ENCODE results near the gene TBC1D26. TPM values are rescaled to one million over a fixed set of nuclear protein-coding genes. Genes with fewer than 3 reads are reported as not detected.

Gene TBC1D26
- total RNA-seq, 2 donors from 2014 or later: 3.4 to 5.3 TPM

- Mint-ChIP-seq H3K27ac (no peak overlapping the region), H3K4me3 (no peak overlapping the region), H3K36me3 (ENCODE audit: low read depth) (no peaks in the 10 kb centered on the region), H3K9me3 (no peaks in the 10 kb centered on the region), H3K27me3 (ENCODE audit: insufficient read depth) (peaks cover 3% of the 10 kb centered on the region), H3K4me1 (no peaks in the 10 kb centered on the region)
- no peaks in the 10 kb centered on the region for H3K36me3 ChIP-seq (ENCODE audit: control insufficient read depth, insufficient read depth, low read length)
- H3K9ac ChIP-seq (ENCODE audit: extremely low read depth, low read length, poor library complexity, severe bottlenecking): no peak overlapping the region
- no peak overlapping the region for H3K27ac ChIP-seq (ENCODE audit: low read depth, low read length)
- DNase-seq: peak; percentile 36
- H3K4me1 ChIP-seq (ENCODE audit: control insufficient read depth, insufficient read depth, low read length): no peaks in the 10 kb centered on the region
- H3K4me3 ChIP-seq (ENCODE audit: low read length): no peak overlapping the region
- no peaks in the 10 kb centered on the region for H3K27me3 ChIP-seq (ENCODE audit: control insufficient read depth, insufficient read depth, low read length, poor library complexity, severe bottlenecking)
- WGBS, 2 experiments (ENCODE audit: insufficient coverage in 1 of 2, insufficient read length in 1 of 2): 91 to 100% methylated on average over 1 to 15 of the region's 15 CpGs
- H3K9me3 ChIP-seq (ENCODE audit: control insufficient read depth, low read length): no peaks in the 10 kb centered on the region
- no peak for TF ChIP-seq CTCF (conservative IDR thresholded peaks at IDR 0.05)
Measured at GRCh38 chr17:15742051-15742795, 10.1 kb downstream of the TBC1D26 start.

GRCh38 chr17:15742921-15743320 lies 10.8 kb downstream of the TBC1D26 start:
- Mint-ChIP-seq H3K4me3 (no peak overlapping the region), H3K36me3 (ENCODE audit: low read depth) (no peaks in the 10 kb centered on the region), H3K27ac (no peak overlapping the region), H3K9me3 (no peaks in the 10 kb centered on the region), H3K27me3 (ENCODE audit: insufficient read depth) (peaks cover 3% of the 10 kb centered on the region), H3K4me1 (no peaks in the 10 kb centered on the region)
- Histone ChIP-seq H3K9me3 (ENCODE audit: control insufficient read depth, low read length) (no peaks in the 10 kb centered on the region), H3K27me3 (ENCODE audit: control insufficient read depth, insufficient read depth, low read length, poor library complexity, severe bottlenecking) (no peaks in the 10 kb centered on the region), H3K9ac (ENCODE audit: extremely low read depth, low read length, poor library complexity, severe bottlenecking) (no peak overlapping the region), H3K36me3 (ENCODE audit: control insufficient read depth, insufficient read depth, low read length) (no peaks in the 10 kb centered on the region), H3K4me1 (ENCODE audit: control insufficient read depth, insufficient read depth, low read length) (no peaks in the 10 kb centered on the region), H3K4me3 (ENCODE audit: low read length) (no peak overlapping the region), H3K27ac (ENCODE audit: low read depth, low read length) (no peak overlapping the region)
- no peak for TF ChIP-seq CTCF (conservative IDR thresholded peaks at IDR 0.05)
- 91 to 98% methylated on average over 7 of the region's 7 CpGs for WGBS, 2 experiments (ENCODE audit: insufficient coverage in 1 of 2, insufficient read length in 1 of 2)
- DNase-seq: no peak

DNA sequence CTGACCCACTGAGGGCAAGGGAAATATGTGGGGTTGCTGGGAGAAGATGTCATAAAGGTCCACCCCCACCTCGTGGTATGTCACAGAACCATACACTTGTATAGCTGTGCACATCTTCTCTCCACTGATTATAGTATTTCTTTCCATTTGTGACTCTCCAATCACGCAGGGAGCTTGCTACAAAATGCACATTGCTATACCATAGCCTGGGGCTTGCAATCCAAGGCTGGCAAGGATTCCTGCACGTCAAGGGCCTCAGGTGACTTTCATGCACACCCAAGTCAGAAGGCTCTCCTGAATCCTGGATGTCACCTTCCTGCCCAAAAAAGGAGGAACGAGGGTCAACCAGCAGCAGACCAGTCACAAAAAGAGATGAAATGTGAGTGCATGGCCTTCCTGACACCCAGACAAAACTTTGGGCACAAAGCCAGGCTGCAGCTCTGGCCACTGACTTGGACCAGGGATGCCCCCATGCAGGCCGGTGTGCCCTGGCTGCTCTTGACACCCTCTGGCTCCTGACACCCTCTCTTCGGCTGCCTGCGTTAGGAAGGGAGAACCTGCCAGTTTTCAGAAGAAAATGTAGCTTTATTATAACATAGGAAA lies 12.1 kb downstream of the TBC1D26 start:
- no peaks in the 10 kb centered on the region for H3K4me1 ChIP-seq (ENCODE audit: control insufficient read depth, insufficient read depth, low read length)
- H3K27ac ChIP-seq (ENCODE audit: low read depth, low read length): peak overlapping the region; percentile 92
- Mint-ChIP-seq H3K36me3 (ENCODE audit: low read depth) (no peaks in the 10 kb centered on the region), H3K27ac (no peak overlapping the region), H3K27me3 (ENCODE audit: insufficient read depth) (peaks cover 3% of the 10 kb centered on the region), H3K9me3 (no peaks in the 10 kb centered on the region), H3K4me3 (no peak overlapping the region), H3K4me1 (no peaks in the 10 kb centered on the region)
- no peaks in the 10 kb centered on the region for H3K36me3 ChIP-seq (ENCODE audit: control insufficient read depth, insufficient read depth, low read length)
- TF ChIP-seq CTCF (conservative IDR thresholded peaks at IDR 0.05): no peak
- H3K27me3 ChIP-seq (ENCODE audit: control insufficient read depth, insufficient read depth, low read length, poor library complexity, severe bottlenecking): no peaks in the 10 kb centered on the region
- no peak overlapping the region for H3K4me3 ChIP-seq (ENCODE audit: low read length)
- 83 to 92% methylated on average over 6 to 7 of the region's 7 CpGs for WGBS, 2 experiments (ENCODE audit: insufficient coverage in 1 of 2, insufficient read length in 1 of 2)
- H3K9ac ChIP-seq (ENCODE audit: extremely low read depth, low read length, poor library complexity, severe bottlenecking): no peak overlapping the region
- H3K9me3 ChIP-seq (ENCODE audit: control insufficient read depth, low read length): no peaks in the 10 kb centered on the region
- DNase-seq: no peak
